OCI-LY3 (cell line): ENCODE measurements around the gene PSMA4.

Source experiments
- H2AFZ ChIP-seq: fragments of 200-600, 300-600 bp; shearing (Covaris generic); 2 replicates; pipeline ENCODE4 v1.6.0; 2014; ENCODE audit warnings: antibody characterized with exemption, low read depth, low read length
- H3K27ac ChIP-seq: fragments of 200-600, 300-600 bp; sonication (generic); 2 replicates; pipeline ENCODE4 v1.5.1; 2014; ENCODE audit warnings: mild to moderate bottlenecking, low read length, moderate library complexity, mixed read lengths
- H3K27me3 ChIP-seq: fragments of 200-600, 300-600 bp; sonication (generic); 2 replicates; pipeline ENCODE4 v1.6.1; 2014; ENCODE audit warnings: low read depth, low read length, mixed read lengths
- H3K36me3 ChIP-seq: fragments of 200-600, 300-600 bp; sonication (generic); replicated peaks from 2 replicates; pipeline ENCODE3; 2014; ENCODE audit warnings: low read depth, low read length, mixed read lengths
- H3K4me1 ChIP-seq: fragments of 300-600, 200-600 bp; sonication (generic); 2 replicates; pipeline ENCODE4 v1.6.1; 2014; ENCODE audit warnings: low read length, mixed read lengths
- H3K4me2 ChIP-seq: fragments of 200-600, 300-600 bp; sonication (generic); 2 replicates; pipeline ENCODE4 v1.6.1; 2014; ENCODE audit warnings: low read length, mixed read lengths
- H3K4me3 ChIP-seq: fragments of 300-600, 200-600 bp; sonication (generic); 2 replicates; pipeline ENCODE4 v1.5.1; 2014; ENCODE audit warnings: antibody characterized with exemption, mild to moderate bottlenecking, low read length, moderate library complexity
- H3K79me2 ChIP-seq: fragments of 300-600, 200-600 bp; shearing (Covaris generic); 2 replicates; pipeline ENCODE4 v1.6.1; 2014; ENCODE audit warnings: mild to moderate bottlenecking, low read length, mixed read lengths
- H3K9ac ChIP-seq: fragments of 300-600, 200-600 bp; shearing (Covaris generic); 2 replicates; pipeline ENCODE4 v1.6.0; 2014; ENCODE audit warnings: mild to moderate bottlenecking, low read length, moderate library complexity
- H3K9me3 ChIP-seq: fragments of 200-600, 300-600 bp; shearing (Covaris generic); 2 replicates; pipeline ENCODE4 v1.6.1; 2014; ENCODE audit warnings: low read length, mixed read lengths; ENCODE audit not compliant: insufficient read depth
- H4K20me1 ChIP-seq: fragments of 200-600, 300-600 bp; sonication (generic); 2 replicates; pipeline ENCODE4 v1.6.1; 2016; ENCODE audit warnings: low read length, mixed read lengths; ENCODE audit not compliant: insufficient read depth
- EZH2phosphoT487 ChIP-seq: fragments of 200-600 bp; shearing (Covaris generic); IDR thresholded peaks from 2 replicates; pipeline ENCODE4 v1.6.1; 2018; ENCODE audit warnings: antibody characterized with exemption, mixed run types, low read depth
- TF ChIP-seq, protein P1 (sequence below): fragments of 200-600, 300-600 bp; sonication (generic); IDR thresholded peaks from 2 replicates; pipeline ENCODE4 v1.5.1; 2014; ENCODE audit warnings: antibody characterized with exemption, low read length, low read depth

Gene PSMA4

DNA sequence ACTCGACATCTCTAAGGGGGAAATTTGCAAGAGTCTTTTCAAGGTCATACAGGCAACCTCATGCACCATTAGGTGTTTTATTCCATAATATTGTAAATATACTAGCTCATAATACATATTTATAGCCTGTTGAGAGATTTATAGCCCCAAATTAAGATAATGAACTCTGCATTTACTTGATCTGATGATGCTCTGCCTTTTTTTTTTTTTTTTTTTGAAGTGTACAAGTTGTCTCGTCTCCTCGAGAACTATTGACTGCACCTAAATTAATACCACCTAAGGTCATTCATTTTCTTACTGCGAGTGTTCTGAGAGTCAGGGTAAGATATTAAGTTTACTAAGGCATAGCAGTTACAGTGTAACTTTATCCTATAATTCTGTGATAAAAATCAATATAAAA lies 31.1 kb downstream of the PSMA4 start:
- peaks cover 28% of the 10 kb centered on the region for H3K79me2 ChIP-seq

DNA sequence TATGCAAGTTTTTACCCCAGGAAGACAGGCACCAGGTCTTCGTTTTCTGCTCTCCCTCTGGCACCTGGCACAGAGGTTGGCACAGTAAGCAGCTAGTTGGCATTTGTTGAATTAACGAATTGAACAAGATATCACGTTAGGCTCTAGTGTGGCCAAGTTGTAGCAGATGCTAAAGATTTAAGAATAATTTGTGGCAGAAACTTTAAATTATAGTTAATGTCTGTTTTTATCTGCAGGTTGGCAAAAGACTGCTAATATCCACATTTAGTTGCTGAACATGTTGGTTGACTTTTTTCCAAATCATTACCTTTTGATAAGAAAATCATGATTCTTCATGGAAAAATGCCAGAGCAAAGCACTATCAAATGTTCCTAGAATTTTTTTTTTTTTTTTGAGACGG lies 33.2 kb downstream of the PSMA4 start:
- Histone ChIP-seq H3K79me2 (peaks cover 20% of the 10 kb centered on the region), H4K20me1 (peaks cover 13% of the 10 kb centered on the region; the same call in 1 of the 2 replicates), H3K9ac (no peak overlapping the region), H3K27ac (no peak overlapping the region), H3K9me3 (no peaks in the 10 kb centered on the region), H3K4me3 (no peak overlapping the region), H3K4me2 (no peak overlapping the region), H3K27me3 (no peaks in the 10 kb centered on the region), H2AFZ (no peak overlapping the region), H3K36me3 (no peaks in the 10 kb centered on the region), H3K4me1 (peaks cover 20% of the 10 kb centered on the region)
- no peak for TF ChIP-seq EZH2phosphoT487
- TF ChIP-seq, protein P1, sequence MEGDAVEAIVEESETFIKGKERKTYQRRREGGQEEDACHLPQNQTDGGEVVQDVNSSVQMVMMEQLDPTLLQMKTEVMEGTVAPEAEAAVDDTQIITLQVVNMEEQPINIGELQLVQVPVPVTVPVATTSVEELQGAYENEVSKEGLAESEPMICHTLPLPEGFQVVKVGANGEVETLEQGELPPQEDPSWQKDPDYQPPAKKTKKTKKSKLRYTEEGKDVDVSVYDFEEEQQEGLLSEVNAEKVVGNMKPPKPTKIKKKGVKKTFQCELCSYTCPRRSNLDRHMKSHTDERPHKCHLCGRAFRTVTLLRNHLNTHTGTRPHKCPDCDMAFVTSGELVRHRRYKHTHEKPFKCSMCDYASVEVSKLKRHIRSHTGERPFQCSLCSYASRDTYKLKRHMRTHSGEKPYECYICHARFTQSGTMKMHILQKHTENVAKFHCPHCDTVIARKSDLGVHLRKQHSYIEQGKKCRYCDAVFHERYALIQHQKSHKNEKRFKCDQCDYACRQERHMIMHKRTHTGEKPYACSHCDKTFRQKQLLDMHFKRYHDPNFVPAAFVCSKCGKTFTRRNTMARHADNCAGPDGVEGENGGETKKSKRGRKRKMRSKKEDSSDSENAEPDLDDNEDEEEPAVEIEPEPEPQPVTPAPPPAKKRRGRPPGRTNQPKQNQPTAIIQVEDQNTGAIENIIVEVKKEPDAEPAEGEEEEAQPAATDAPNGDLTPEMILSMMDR: no peak

More for the DNA sequence above, 31.1 kb downstream of the PSMA4 start:
- Histone ChIP-seq H2AFZ (no peak overlapping the region), H3K36me3 (no peaks in the 10 kb centered on the region), H3K9me3 (no peaks in the 10 kb centered on the region), H3K27me3 (no peaks in the 10 kb centered on the region), H3K4me2 (no peak overlapping the region), H3K4me3 (no peak overlapping the region), H3K27ac (no peak overlapping the region), H4K20me1 (peaks cover 13% of the 10 kb centered on the region; the same call in 1 of the 2 replicates), H3K4me1 (peaks cover 32% of the 10 kb centered on the region), H3K9ac (no peak overlapping the region)
- TF ChIP-seq, protein P1: no peak
- TF ChIP-seq EZH2phosphoT487: no peak

DNA sequence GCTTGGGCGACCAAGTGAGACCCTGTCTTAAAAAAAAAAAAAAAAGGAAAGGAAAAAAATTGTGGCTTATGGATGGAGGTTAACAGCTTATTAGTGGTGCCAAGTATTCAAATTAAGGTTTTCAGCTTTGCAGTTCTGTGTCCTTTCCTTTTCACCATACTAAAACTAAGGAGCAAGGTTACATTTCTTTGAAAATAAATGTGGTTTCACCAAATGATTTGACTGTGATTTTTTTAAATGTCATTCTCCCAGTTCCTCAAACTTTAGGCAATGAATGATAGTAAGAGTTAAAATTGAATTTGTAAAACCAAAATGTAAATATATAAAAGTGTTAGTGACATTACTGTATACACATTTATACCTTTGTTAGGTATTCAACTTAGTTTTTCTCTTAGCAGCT lies 34.7 kb downstream of the PSMA4 start:
- Histone ChIP-seq H3K4me3 (peak overlapping the region; percentile 16), H3K4me2 (peak overlapping the region; percentile 51), H3K9ac (no peak overlapping the region), H3K27ac (no peak overlapping the region), H3K79me2 (peaks cover 17% of the 10 kb centered on the region), H3K4me1 (peaks cover 16% of the 10 kb centered on the region), H3K27me3 (no peaks in the 10 kb centered on the region), H4K20me1 (peaks cover 13% of the 10 kb centered on the region; the same call in 1 of the 2 replicates), H2AFZ (no peak overlapping the region), H3K36me3 (no peaks in the 10 kb centered on the region), H3K9me3 (no peaks in the 10 kb centered on the region)
- TF ChIP-seq, protein P1: no peak
- no peak for TF ChIP-seq EZH2phosphoT487

DNA sequence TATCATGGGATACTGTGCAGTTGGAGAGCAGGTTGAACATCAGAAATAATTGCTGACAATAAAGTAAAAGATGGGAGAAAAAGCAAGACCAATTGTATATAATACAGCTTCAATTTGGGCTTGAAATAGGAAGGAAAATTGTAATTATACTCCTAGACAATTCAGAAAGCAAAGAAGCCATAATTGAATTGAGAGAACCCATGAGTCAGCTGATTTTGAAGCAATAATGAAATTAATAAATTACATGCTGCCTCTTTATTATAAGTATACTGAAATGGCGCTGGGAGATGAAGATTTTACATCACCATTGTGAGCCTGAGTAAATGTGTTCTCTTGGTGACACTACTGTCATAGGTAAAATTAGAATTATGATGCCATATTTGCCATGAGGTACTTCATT lies 57.3 kb downstream of the PSMA4 start:
- no peak overlapping the region for H3K9ac ChIP-seq
- TF ChIP-seq, protein P1: no peak
- no peak for TF ChIP-seq EZH2phosphoT487
- no peak overlapping the region for H3K4me2 ChIP-seq
- no peaks in the 10 kb centered on the region for H3K4me1 ChIP-seq
- no peaks in the 10 kb centered on the region for H3K9me3 ChIP-seq
- H4K20me1 ChIP-seq: no peaks in the 10 kb centered on the region
- H2AFZ ChIP-seq: no peak overlapping the region
- H3K4me3 ChIP-seq: no peak overlapping the region
- no peaks in the 10 kb centered on the region for H3K79me2 ChIP-seq
- peaks cover 5% of the 10 kb centered on the region for H3K36me3 ChIP-seq
- H3K27me3 ChIP-seq: no peaks in the 10 kb centered on the region
- H3K27ac ChIP-seq: no peak overlapping the region
